Stimulated activated CD4-positive, alpha-beta T cell treated with anti-CD3 and anti-CD28 coated beads, TNF-alpha, amount 100 ng/mL, for 4 hours (primary cell): Measurements from ENCODE around the gene TBC1D8.

Experiments
- DNase-seq, 3 experiments: peaks; one replicate each; pipeline ENCODE4 v3.0.0-alpha.2; 2020; ENCODE audit warnings: low read depth in 3 of 3

The TBC1D8 gene

GRCh38 chr2:100999995-101000394 lies 151.2 kb downstream of the TBC1D8 start:
- DNase-seq: no peak

GRCh38 chr2:100998235-100998573 lies 153.0 kb downstream of the TBC1D8 start:
- DNase-seq: no peak

GRCh38 chr2:100997509-100998234 lies 153.5 kb downstream of the TBC1D8 start:
- DNase-seq: no peak

GRCh38 chr2:100995309-100996075 lies 155.7 kb downstream of the TBC1D8 start:
- no peak for DNase-seq

- no peak for DNase-seq
These were observed 157.9 kb downstream of the TBC1D8 start for GRCh38 chr2:100993294-100993693.

- DNase-seq: no peak
These were observed 158.9 kb downstream of the TBC1D8 start for GRCh38 chr2:100992262-100992661.

- DNase-seq: no peak
These were observed 159.8 kb downstream of the TBC1D8 start for GRCh38 chr2:100991404-100991773.

- DNase-seq: no peak
These were observed 160.4 kb downstream of the TBC1D8 start for GRCh38 chr2:100990650-100991403.

- DNase-seq: no peak
These were observed 161.0 kb downstream of the TBC1D8 start for GRCh38 chr2:100990166-100990565.

GRCh38 chr2:100989666-100990065 lies 161.5 kb downstream of the TBC1D8 start:
- no peak for DNase-seq

GRCh38 chr2:100988630-100989417 lies 162.4 kb downstream of the TBC1D8 start:
- no peak for DNase-seq

GRCh38 chr2:100987974-100988373 lies 163.2 kb downstream of the TBC1D8 start:
- DNase-seq: no peak

GRCh38 chr2:100987536-100987935 lies 163.6 kb downstream of the TBC1D8 start:
- no peak for DNase-seq

GRCh38 chr2:100986157-100986556 lies 165.0 kb downstream of the TBC1D8 start:
- DNase-seq: no peak

- peak; percentile 52 to 59 (median 54) for DNase-seq
These were observed 166.3 kb downstream of the TBC1D8 start for GRCh38 chr2:100984892-100985307.

GRCh38 chr2:100983684-100984310 lies 167.4 kb downstream of the TBC1D8 start:
- DNase-seq: no peak

- no peak for DNase-seq
These were observed 168.0 kb downstream of the TBC1D8 start for GRCh38 chr2:100983201-100983600.

- no peak for DNase-seq
These were observed 168.7 kb downstream of the TBC1D8 start for GRCh38 chr2:100982431-100982861.

- DNase-seq: no peak
These were observed 170.2 kb downstream of the TBC1D8 start for GRCh38 chr2:100981011-100981410.

- DNase-seq: no peak
These were observed 171.1 kb downstream of the TBC1D8 start for GRCh38 chr2:100980046-100980445.

- no peak for DNase-seq
These were observed 172.5 kb downstream of the TBC1D8 start for GRCh38 chr2:100978582-100979191.
